Stimulated activated CD4-positive, alpha-beta T cell treated with anti-CD3 and anti-CD28 coated beads, Interleukin-4, amount 100 ng/mL, for 24 hours (primary cell): ENCODE data around the gene THAP7.

ENCODE experiments used
- DNase-seq: peaks from one replicate; pipeline ENCODE4 v3.0.0-alpha.2; 2020

THAP7 gene

DNA sequence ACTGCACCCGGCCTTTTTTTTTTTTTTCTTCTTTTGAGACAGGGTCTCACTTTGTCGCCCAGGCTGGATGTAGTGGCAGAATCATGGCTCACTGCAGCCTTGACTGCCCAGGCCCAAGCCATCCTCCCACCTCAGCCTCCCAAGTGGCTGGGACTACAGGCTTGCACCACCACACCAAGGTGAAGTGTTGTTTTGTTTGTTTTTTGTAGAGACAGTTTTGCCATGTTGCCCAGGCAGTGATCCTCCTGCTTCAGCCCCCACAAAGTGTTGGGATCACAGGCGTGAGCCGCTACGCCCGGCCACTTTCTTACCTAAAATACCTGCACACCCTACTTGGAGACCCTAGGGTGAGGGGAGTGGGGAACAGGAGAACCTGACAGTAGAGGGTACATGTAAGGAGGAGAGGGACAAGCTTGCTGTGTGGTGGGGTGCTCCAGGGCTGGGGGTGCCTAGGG lies 39.4 kb downstream of the THAP7 start:
- no peak for DNase-seq

DNA sequence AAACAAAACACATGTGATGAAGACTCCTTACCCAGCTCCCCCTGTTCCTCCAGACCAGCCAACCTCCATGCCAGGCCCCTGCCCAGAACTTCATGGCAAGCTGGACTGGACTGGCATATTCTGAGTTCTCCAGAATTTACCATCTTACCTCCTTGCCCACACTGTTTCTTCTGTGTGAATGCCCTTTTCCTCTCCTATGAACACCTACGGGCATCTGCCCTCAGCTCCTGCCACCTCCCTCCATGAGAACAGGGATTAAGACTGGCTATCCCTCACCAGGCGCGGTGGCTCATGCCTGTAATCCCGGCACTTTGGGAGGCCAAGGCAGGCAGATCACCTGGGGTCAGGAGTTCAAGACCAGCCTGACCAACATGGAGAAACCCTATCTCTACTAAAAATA lies 41.3 kb downstream of the THAP7 start:
- DNase-seq: no peak

DNA sequence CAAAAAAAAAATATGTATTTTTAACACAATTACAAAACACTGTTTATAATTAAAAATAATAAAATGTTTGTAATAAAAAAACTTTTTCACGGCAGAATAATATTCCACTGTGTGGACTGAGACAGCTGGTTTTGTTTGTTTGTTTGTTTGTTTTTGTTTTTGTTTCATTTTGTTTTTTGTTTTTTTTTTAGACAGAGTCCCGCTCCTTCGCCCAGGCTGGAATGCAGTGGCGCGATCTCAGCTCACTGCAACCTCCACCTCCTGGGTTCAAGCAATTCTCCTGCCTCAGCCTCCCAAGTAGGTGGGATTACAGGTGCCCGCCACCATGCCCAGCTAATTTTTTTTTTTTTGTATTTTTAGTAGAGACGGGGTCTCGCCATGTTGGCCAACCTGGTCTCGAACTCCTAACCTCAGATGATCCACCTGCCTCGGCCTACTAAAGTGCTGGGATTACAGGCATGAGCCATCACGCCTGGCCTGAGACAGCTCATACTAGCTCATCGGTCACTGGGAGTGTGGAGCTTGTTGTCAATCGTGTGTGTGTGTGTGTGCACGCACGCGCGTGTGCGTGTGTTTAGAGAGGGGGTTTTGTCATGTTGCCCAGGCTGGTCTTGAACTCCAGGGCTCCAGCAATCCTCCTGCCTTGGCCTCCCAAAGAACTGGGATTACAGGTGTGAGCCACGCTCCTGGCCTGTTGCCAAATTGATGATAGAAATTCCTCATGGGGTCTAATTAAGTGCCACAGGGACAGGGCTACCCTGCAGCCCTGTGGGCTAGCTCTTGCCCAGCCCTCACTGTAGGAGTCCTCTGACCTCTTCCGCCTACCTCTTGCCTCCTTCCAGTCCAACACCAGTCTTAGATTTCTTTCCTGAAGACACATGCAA lies 42.1 kb downstream of the THAP7 start:
- DNase-seq: no peak

DNA sequence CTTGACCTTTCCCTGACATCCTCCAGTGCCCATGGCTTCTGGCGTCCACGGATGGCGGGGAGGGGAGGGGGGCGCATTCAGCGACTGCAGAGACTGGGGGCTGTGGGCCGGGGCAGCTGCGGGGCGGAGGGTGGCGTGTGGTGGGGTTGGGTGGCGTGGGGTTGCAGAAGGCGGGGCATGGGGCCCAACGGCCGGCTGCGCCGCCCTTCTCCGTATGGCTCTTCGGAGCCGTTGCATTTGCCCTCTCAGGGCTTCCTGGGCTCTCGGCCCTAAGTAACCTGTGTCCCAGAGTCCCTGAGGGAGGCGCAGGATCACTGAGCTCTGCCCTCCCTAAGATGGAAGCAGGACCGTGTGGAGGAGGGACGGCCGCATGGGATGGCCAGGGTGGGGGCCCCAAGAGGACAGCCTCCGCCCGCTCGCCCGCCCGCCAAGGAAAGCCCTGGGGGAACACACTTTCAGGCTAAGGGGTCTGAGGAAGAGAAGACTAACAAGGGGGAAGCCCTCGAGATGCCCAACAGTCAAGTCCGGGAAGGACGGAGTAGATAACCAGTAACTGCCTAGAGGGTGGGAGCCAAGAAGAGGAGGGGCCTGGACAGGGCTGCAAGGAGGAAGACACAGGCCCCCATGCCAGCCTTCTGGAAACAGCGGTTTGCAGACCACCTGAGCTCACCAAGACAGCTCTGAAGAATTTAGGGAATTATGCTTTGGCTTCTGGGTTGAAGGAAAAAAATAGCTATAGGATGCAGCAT lies 44.1 kb downstream of the THAP7 start:
- DNase-seq: no peak

DNA sequence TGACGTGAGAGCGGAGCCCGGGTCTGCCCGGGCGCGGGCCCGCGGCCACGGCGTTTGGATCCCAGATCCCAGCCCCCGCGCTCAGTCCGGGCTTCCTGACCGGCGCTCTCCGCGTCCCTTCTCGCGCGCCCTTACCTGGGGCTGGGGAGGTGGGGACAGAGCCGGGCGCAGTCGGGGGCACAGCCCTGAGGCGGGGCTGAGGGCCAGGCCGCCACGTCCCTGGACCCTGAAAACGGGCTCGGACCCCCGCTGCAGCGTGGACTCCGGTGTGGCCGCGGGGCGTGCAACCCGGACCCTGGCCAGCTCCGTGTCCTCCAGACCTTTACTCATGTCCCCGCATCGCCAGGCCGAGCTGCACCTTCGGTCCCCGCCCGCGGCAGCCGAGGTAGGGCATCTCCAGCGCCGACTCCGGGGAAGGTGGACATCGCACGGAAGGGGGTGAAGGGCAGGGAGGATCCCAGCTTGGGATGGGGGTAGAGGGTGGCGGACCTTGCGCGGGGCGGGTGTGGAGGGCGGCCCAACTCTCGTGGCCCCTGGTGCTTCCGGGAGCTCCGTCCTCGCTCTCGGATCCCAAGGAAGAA lies 44.7 kb downstream of the THAP7 start:
- DNase-seq: no peak

DNA sequence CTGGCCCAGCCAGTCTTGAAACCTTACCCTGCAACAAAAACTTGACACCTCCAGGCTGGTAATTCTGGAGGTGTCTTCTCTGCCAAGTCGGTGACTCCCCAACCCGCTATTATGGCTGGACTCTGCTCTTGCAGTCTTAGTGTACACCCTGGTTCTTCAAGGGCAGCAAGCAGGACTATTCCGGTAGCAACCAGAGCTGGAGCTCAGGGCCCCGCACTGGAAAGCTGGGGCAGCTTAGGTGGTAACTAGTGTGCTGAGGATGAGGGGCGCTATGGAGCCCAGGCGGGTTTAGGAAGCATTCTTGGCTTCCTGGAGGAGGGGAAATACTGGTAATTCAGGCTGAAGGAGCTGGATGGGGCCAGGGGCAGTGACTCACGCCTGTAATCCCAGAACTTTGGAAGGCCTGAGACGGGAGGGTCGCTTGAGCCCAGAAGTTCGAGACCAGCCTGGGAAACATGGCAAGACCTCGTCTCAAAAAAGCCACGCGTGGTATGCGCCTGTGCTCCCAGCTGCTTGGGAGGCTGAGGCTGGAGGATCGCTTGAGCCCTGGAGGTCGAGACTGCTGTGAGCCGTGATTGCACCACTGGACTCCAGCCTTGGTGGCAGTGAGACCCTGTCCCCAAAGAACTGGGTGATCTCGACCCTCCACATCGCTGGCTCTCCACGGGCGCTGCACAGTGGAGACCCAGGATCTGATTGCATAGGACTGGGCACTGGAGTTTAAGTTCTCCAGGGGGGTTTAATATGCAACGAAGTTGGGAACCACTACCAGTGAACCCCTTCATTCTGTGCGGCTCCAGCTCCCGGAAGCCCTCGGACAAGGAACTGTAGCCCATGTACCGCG lies 45.4 kb downstream of the THAP7 start:
- DNase-seq: no peak

DNA sequence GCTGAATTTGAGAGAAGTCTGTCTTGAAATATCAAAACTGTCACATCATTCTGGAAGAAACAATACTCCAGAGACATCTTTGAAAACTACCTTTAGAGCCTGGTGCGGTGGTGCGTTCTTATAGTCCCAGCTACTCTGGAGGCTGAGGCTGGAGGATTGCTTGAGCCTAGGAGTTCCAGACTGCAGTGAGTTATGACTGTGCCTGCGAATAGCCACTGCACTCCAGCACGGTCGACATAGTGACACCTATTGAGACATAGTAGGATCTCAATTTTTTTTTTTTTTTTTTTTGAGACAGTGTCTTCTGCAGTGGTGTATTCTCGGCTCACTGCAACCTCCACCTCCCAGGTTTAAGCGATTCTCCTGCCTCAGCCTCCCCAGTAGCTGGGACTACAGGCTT lies 46.4 kb downstream of the THAP7 start:
- no peak for DNase-seq

DNA sequence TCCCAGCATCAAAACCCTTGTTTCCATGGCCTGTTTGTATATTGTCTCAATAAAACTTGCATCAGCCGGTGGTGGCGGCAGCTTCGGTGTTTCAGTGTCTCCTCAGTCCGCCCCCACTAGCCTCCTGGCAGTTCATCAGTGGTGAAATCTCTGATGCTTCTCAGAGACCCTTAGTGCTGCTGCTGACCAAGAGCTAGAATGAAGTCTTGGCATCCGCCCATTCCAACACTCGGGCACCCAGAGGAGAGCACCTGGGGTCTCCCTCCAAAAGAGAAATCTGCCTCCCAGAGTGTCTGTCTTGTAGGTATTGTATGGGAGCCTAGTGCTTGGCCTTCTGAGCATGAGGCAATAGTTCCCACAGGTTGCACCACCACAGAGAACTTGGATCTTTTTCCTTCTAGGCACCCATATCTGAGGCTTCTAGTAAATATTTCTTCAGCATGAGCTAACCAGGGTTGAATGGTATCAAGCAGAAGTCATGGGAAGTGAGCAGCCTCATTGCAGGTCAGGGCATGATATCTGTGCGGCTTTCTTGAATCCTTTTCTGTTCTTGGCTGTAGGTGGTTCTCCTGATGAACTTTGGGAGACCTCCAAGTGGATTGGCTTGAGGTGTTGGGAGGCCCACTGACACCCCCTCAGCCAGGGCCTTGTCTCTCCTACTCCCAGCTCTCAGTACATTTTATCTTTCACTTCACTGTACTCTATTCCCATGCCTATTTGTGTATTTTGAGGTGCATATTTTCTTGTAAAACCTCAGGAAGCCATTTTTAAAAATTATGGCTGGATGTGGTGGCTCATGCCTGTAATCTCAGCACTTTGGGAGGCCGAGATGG lies 48.0 kb downstream of the THAP7 start:
- DNase-seq: no peak

DNA sequence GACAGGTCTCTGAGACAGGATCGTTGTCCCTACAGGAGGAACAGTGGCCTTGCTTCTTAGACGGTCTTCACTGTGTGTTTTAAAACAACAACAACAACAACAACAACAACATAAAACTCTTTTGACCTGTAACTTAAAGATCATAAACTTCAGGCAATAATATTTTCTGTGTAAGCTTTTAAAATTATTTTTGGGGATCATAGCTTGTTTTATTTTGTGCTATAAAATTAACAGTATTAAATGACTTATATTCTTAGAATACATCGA lies 48.6 kb downstream of the THAP7 start:
- DNase-seq: no peak

DNA sequence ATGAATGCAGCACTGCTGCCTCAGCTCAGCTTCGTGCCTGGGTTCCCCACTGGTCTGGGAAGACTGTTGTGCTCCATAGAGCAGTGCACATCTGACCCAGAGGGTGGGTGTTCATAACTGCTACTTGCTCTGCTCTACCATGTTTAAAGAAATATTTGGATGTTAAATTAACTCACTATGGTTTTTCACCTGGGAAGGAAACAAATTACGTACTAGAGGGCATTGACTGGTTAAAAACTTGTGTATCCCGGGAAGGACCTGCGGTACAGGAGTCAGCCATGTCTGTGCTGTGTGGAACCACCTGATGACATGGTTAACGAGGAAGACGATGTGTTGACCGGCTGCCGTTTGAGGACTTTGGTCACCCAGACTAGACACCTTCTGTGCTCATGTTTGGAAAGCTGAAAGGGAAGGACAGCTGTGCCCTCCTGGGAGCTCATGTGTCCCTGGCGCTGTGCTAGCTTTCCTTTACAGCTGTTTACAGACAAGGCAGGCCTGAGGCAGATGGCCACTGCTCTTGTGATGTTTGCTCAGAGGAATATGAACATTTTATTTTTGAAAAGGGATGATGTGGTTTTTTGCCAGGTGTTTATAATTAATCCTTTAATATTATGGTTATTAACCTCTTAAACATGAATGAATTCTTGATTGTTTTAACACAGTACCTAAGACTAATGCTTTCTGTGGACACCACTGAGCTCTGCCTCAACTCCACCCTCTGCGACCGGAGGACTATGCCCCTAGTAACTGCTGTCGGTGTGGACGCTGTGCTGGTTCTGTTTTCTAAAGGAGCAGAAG lies 49.2 kb downstream of the THAP7 start:
- DNase-seq: no peak

DNA sequence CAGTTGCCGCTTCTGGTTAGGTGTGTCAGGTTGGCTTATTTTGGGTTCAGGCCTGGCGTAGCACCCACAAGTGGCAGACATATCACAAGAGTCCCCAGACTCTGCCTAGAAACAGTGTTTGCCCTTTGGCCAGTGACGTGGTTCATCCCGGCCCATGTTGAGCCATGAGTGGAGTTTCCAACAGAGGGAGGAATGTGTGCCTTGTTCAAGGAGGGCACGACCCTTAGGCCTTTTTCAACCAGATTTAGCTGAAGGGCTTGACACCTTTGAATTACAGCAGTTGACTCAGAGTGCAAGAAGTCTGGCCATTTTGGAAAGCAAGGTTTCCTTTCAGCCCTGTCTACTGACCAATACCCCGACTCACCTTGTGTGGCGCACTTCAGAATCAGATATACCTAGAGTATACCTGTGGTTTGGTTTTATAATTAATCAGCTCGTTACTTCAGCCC lies 50.0 kb downstream of the THAP7 start:
- no peak for DNase-seq

DNA sequence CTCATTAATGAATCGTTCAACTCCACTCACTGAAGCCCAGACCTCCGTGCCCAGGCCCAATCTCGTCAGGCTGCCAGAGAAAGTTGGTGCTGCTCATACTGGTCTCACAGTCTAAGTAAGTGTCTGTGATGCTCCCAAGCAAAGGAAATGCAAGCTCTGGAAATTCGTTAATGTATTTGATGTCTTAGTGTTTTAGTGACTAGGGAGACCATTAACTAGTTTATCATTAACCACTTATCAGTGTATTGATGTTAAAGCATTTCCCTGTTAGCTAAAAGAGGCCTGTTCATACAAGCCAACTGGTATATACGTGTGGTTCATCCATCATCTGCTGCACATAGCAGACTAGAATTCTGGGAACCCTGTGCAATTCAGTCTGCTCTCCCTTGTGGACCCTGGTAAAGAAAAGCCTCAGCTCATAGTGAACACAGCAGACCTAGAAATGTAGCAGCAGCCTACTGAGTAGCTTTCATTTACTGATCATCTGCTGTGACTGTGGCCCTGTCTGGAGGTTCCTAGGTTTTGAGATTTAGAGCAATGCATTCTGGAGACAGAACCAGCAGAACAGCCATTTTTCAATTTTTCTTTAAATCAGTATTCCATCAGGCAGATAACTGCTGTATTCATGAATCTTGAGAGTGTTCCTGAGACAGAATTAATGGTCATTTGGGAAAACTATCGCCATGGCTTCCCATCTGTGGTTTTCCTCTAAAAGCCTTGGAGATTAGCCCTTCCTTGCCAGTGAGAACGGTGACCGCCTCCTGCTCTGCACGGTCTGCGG lies 50.6 kb downstream of the THAP7 start:
- no peak for DNase-seq

DNA sequence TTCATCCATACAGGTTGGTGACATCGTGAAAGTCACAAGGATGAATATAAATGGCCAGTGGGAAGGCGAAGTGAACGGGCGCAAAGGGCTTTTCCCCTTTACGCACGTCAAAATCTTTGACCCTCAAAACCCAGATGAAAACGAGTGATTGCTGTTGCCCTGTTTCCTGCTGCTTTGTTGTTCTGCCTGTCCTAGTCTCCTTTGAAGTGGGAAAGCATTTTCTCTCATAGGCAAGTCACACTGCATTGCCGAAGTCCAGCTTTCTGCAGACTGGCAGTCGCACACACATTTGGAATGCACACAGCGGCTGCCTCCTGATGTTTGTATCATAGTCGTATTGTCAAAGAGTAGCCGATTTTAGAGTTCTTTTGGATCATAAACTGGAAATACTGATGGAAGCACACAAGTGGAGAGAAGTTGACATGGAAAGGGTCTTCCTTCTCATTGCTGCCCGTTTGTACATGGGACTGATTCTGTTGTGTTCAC lies 52.2 kb downstream of the THAP7 start:
- DNase-seq: no peak
